ENCODE data around the gene ATAD1. TPM values are rescaled to one million over a fixed set of nuclear protein-coding genes. Genes with fewer than 3 reads are reported as not detected.

The ATAD1 gene
- polyA plus RNA-seq, 3 donors: 6.3 to 13.2 (median 10.2) TPM

DNA sequence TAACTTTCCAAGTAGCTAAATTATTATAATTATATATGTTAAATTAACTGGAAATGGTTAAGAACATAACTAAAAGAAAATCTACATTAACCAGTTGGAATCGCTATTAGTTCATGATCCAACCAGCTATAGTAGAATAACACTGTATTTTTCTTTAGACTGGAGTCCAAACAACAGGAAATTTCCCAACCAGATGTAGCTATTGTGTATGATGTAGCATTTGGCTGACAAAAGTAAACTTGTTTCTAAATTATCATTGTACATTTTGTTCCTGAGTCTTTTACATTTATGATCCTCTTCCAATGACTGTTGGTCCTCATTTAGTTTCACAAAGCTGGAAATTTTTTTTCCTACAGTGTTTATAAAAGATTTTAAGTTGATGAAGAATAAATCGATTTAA is 96.2 kb downstream of the ATAD1 start:
- H3K4me2 ChIP-seq (replicated peaks; ENCODE audit: extremely low read depth, low read length, poor library complexity, severe bottlenecking): no peak overlapping the region
- Mint-ChIP-seq H3K27ac (no peak overlapping the region), H3K36me3 (no peaks in the 10 kb centered on the region), H3K4me1 (peaks cover 12% of the 10 kb centered on the region), H3K27me3 (ENCODE audit: low read depth in 3 of 3) (peaks cover 0 to 6% (median 0%) of the 10 kb centered on the region in 3 donors), H3K9me3 (no peaks in the 10 kb centered on the region), H3K4me3 (no peak overlapping the region)
- no peak overlapping the region for H2AFZ ChIP-seq (ENCODE audit: insufficient read depth, low read depth, low read length, poor library complexity, severe bottlenecking)
- no peak overlapping the region for H3K9ac ChIP-seq (ENCODE audit: insufficient read depth, low read length, poor library complexity, severe bottlenecking)
- TF ChIP-seq, protein P1, sequence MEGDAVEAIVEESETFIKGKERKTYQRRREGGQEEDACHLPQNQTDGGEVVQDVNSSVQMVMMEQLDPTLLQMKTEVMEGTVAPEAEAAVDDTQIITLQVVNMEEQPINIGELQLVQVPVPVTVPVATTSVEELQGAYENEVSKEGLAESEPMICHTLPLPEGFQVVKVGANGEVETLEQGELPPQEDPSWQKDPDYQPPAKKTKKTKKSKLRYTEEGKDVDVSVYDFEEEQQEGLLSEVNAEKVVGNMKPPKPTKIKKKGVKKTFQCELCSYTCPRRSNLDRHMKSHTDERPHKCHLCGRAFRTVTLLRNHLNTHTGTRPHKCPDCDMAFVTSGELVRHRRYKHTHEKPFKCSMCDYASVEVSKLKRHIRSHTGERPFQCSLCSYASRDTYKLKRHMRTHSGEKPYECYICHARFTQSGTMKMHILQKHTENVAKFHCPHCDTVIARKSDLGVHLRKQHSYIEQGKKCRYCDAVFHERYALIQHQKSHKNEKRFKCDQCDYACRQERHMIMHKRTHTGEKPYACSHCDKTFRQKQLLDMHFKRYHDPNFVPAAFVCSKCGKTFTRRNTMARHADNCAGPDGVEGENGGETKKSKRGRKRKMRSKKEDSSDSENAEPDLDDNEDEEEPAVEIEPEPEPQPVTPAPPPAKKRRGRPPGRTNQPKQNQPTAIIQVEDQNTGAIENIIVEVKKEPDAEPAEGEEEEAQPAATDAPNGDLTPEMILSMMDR (IDR thresholded peaks at IDR 0.05): no peak
- no peaks in the 10 kb centered on the region for H3K9me3 ChIP-seq (replicated peaks in 1 of 2; ENCODE audit: control insufficient read depth in 1 of 2, insufficient read depth in 1 of 2, low read length in 2 of 2)
- no peak overlapping the region for H3K27ac ChIP-seq (ENCODE audit: low read depth in 1 of 2, low read length in 2 of 2)
- intact Hi-C loops (cut with micrococcal nuclease): no loop called here
- H3K4me1 ChIP-seq (ENCODE audit: control insufficient read depth in 1 of 2, insufficient read depth in 2 of 2, low read length in 2 of 2): no peaks in the 10 kb centered on the region
- no peaks in the 10 kb centered on the region for H3K27me3 ChIP-seq (ENCODE audit: control insufficient read depth in 2 of 2, insufficient read depth in 2 of 2, low read length in 2 of 2)
- no peaks in the 10 kb centered on the region for H3K36me3 ChIP-seq (replicated peaks in 1 of 2; ENCODE audit: control insufficient read depth in 1 of 2, insufficient read depth in 2 of 2, low read length in 2 of 2)
- WGBS (ENCODE audit: insufficient coverage): 100% methylated on average over 1 of the region's 2 CpGs
- DNase-seq: no peak
- H4K20me1 ChIP-seq (ENCODE audit: insufficient read depth, low read length): no peaks in the 10 kb centered on the region
- no peaks in the 10 kb centered on the region for H3K79me2 ChIP-seq (ENCODE audit: insufficient read depth, low read length)
- H3K4me3 ChIP-seq (replicated peaks in 1 of 3; ENCODE audit: low read depth in 2 of 3, low read length in 3 of 3): no peak overlapping the region

DNA sequence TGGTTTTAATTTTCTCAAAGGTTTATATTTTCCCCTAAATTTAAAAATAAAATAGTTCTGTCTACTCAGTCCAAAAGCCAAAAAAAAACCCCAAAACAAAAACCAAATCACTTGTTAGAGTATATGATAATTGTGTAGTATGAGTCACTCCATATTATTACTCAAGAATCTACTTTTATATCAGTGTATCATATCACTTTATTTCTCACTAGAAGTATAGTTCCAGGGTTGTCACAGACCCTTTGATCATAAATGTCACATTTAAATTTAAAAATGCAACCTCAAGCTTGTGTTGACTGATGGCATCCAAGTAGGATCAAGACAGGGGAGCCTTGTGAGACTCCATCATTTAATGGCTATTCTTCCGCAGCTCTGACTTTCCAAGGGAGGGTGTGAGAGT is 97.4 kb downstream of the ATAD1 start:
- H3K4me3 Mint-ChIP-seq: no peak overlapping the region
- no CpG with 5 or more reads among the region's 1 CpG for WGBS (ENCODE audit: insufficient coverage)
- H3K9me3 Mint-ChIP-seq: no peaks in the 10 kb centered on the region
- Histone ChIP-seq H2AFZ (ENCODE audit: insufficient read depth, low read depth, low read length, poor library complexity, severe bottlenecking) (no peak overlapping the region), H3K4me3 (replicated peaks in 1 of 3; ENCODE audit: low read depth in 2 of 3, low read length in 3 of 3) (no peak overlapping the region), H3K27me3 (ENCODE audit: control insufficient read depth in 2 of 2, insufficient read depth in 2 of 2, low read length in 2 of 2) (no peaks in the 10 kb centered on the region), H3K4me2 (replicated peaks; ENCODE audit: extremely low read depth, low read length, poor library complexity, severe bottlenecking) (no peak overlapping the region), H3K9me3 (replicated peaks in 1 of 2; ENCODE audit: control insufficient read depth in 1 of 2, insufficient read depth in 1 of 2, low read length in 2 of 2) (no peaks in the 10 kb centered on the region), H3K79me2 (ENCODE audit: insufficient read depth, low read length) (no peaks in the 10 kb centered on the region), H4K20me1 (ENCODE audit: insufficient read depth, low read length) (no peaks in the 10 kb centered on the region), H3K9ac (ENCODE audit: insufficient read depth, low read length, poor library complexity, severe bottlenecking) (no peak overlapping the region), H3K36me3 (replicated peaks in 1 of 2; ENCODE audit: control insufficient read depth in 1 of 2, insufficient read depth in 2 of 2, low read length in 2 of 2) (no peaks in the 10 kb centered on the region), H3K27ac (ENCODE audit: low read depth in 1 of 2, low read length in 2 of 2) (no peak overlapping the region), H3K4me1 (ENCODE audit: control insufficient read depth in 1 of 2, insufficient read depth in 2 of 2, low read length in 2 of 2) (peaks cover 8 to 11% of the 10 kb centered on the region in 2 donors)
- TF ChIP-seq, protein P1 (IDR thresholded peaks at IDR 0.05): no peak
- H3K36me3 Mint-ChIP-seq: no peaks in the 10 kb centered on the region
- peaks cover 22% of the 10 kb centered on the region for H3K4me1 Mint-ChIP-seq
- no peak overlapping the region for H3K27ac Mint-ChIP-seq
- H3K27me3 Mint-ChIP-seq (ENCODE audit: low read depth in 3 of 3): peaks cover 0 to 2% (median 0%) of the 10 kb centered on the region in 3 donors
- intact Hi-C loops (cut with micrococcal nuclease): no loop called here
- DNase-seq: no peak

Measured in CD14-positive monocyte (primary cell).